ENCODE measurements around the gene PPP2R5A.
"Not testable (repeated sequence)": the region's sequence is repeated elsewhere in the genome, so short reads cannot be mapped to it uniquely, and the experiment has no call there.

The PPP2R5A gene

GRCh38 chr1:212305342-212305741 is 20.1 kb downstream of the PPP2R5A start:
- no peak overlapping the region for H3K4me3 ChIP-seq (replicated peaks; ENCODE audit: low read depth, low read length)
- TF ChIP-seq, protein P1, sequence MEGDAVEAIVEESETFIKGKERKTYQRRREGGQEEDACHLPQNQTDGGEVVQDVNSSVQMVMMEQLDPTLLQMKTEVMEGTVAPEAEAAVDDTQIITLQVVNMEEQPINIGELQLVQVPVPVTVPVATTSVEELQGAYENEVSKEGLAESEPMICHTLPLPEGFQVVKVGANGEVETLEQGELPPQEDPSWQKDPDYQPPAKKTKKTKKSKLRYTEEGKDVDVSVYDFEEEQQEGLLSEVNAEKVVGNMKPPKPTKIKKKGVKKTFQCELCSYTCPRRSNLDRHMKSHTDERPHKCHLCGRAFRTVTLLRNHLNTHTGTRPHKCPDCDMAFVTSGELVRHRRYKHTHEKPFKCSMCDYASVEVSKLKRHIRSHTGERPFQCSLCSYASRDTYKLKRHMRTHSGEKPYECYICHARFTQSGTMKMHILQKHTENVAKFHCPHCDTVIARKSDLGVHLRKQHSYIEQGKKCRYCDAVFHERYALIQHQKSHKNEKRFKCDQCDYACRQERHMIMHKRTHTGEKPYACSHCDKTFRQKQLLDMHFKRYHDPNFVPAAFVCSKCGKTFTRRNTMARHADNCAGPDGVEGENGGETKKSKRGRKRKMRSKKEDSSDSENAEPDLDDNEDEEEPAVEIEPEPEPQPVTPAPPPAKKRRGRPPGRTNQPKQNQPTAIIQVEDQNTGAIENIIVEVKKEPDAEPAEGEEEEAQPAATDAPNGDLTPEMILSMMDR (IDR thresholded peaks at IDR 0.05; ENCODE audit: insufficient read depth, low read length, poor library complexity, severe bottlenecking) = no peak
- DNase-seq (ENCODE audit: extremely low read depth, insufficient read length) = no peak
- no peaks in the 10 kb centered on the region for H3K27me3 ChIP-seq (replicated peaks; ENCODE audit: control insufficient read depth, insufficient read depth, low read length)
- no peaks in the 10 kb centered on the region for H3K36me3 ChIP-seq (ENCODE audit: control insufficient read depth, insufficient read depth, low read length)

- H3K27me3 ChIP-seq (replicated peaks; ENCODE audit: control insufficient read depth, insufficient read depth, low read length); DNase-seq (ENCODE audit: extremely low read depth, insufficient read length); H3K4me3 ChIP-seq (replicated peaks; ENCODE audit: low read depth, low read length); H3K36me3 ChIP-seq (ENCODE audit: control insufficient read depth, insufficient read depth, low read length): not testable (repeated sequence)
Measured at GRCh38 chr1:212305984-212306452, 20.8 kb downstream of the PPP2R5A start.

- no peak overlapping the region for H3K4me3 ChIP-seq (replicated peaks; ENCODE audit: low read depth, low read length)
- DNase-seq (ENCODE audit: extremely low read depth, insufficient read length) = no peak
- H3K36me3 ChIP-seq (ENCODE audit: control insufficient read depth, insufficient read depth, low read length) = no peaks in the 10 kb centered on the region
- no peaks in the 10 kb centered on the region for H3K27me3 ChIP-seq (replicated peaks; ENCODE audit: control insufficient read depth, insufficient read depth, low read length)
- TF ChIP-seq, protein P1 (IDR thresholded peaks at IDR 0.05; ENCODE audit: insufficient read depth, low read length, poor library complexity, severe bottlenecking) = no peak
Measured at GRCh38 chr1:212309967-212310366, 24.8 kb downstream of the PPP2R5A start.

GRCh38 chr1:212310383-212310782 is 25.2 kb downstream of the PPP2R5A start:
- no peaks in the 10 kb centered on the region for H3K36me3 ChIP-seq (ENCODE audit: control insufficient read depth, insufficient read depth, low read length)
- DNase-seq (ENCODE audit: extremely low read depth, insufficient read length) = no peak
- no peak overlapping the region for H3K4me3 ChIP-seq (replicated peaks; ENCODE audit: low read depth, low read length)
- TF ChIP-seq, protein P1 (IDR thresholded peaks at IDR 0.05; ENCODE audit: insufficient read depth, low read length, poor library complexity, severe bottlenecking) = no peak
- no peaks in the 10 kb centered on the region for H3K27me3 ChIP-seq (replicated peaks; ENCODE audit: control insufficient read depth, insufficient read depth, low read length)

- no peak for DNase-seq (ENCODE audit: extremely low read depth, insufficient read length)
- TF ChIP-seq, protein P1 (IDR thresholded peaks at IDR 0.05; ENCODE audit: insufficient read depth, low read length, poor library complexity, severe bottlenecking) = no peak
- Histone ChIP-seq H3K27me3 (replicated peaks; ENCODE audit: control insufficient read depth, insufficient read depth, low read length) (no peaks in the 10 kb centered on the region), H3K36me3 (ENCODE audit: control insufficient read depth, insufficient read depth, low read length) (no peaks in the 10 kb centered on the region), H3K4me3 (replicated peaks; ENCODE audit: low read depth, low read length) (no peak overlapping the region)
Measured at GRCh38 chr1:212311836-212312497, 26.8 kb downstream of the PPP2R5A start.

- DNase-seq (ENCODE audit: extremely low read depth, insufficient read length) = no peak
- Histone ChIP-seq H3K4me3 (replicated peaks; ENCODE audit: low read depth, low read length) (no peak overlapping the region), H3K36me3 (ENCODE audit: control insufficient read depth, insufficient read depth, low read length) (no peaks in the 10 kb centered on the region), H3K27me3 (replicated peaks; ENCODE audit: control insufficient read depth, insufficient read depth, low read length) (no peaks in the 10 kb centered on the region)
- TF ChIP-seq, protein P1 (IDR thresholded peaks at IDR 0.05; ENCODE audit: insufficient read depth, low read length, poor library complexity, severe bottlenecking) = no peak
Measured at GRCh38 chr1:212313616-212314015, 28.4 kb downstream of the PPP2R5A start.
